ENCODE data around the gene PBX2.
"Not testable (repeated sequence)": the region's sequence is repeated elsewhere in the genome, so short reads cannot be mapped to it uniquely, and the experiment has no call there.

PBX2 gene

GRCh38 chr6:32200711-32201475 is 10.9 kb upstream of the PBX2 start:
- no peak for DNase-seq

DNA sequence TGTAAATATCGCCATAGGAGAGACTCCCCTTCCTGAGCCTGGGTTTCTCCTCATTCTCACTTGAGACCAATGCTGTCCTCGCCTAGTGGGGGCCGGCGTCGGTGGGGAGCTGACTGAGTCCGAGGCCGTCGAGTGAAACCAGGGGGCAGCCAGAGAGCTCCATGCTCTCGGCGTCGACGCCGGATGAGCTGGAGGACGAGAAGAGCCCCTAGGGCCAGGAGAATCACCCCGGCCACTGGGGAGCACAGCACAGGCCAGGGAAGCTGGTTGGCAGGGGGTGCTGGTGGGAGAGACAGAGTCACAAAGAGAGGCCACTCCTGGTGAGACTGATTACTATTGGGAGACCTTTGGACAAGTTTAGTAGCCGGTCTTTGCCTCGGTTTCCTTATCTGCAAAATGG is 8.9 kb upstream of the PBX2 start:
- no peak for DNase-seq

DNA sequence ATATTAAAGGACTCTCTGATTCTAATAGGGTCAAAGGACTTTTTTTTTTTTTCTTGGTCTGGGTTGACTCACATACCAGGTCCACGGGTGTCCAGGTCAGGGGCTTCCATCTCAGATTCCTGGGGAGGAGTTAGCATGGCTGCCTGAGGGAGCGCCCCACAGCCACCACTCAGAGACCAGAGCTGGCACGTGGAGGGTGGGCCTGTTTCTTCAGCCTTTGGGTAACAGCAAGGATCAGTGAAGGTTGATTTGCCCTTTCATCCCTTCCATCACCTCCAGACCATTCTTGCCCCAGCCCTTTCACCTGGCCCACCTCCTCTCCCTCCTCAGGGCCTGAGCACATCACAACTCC is 8.3 kb upstream of the PBX2 start:
- DNase-seq = no peak

GRCh38 chr6:32196682-32197616 is 6.9 kb upstream of the PBX2 start:
- no peak for DNase-seq

GRCh38 chr6:32195902-32196681 is 6.1 kb upstream of the PBX2 start:
- peak; percentile 76 for DNase-seq

DNA sequence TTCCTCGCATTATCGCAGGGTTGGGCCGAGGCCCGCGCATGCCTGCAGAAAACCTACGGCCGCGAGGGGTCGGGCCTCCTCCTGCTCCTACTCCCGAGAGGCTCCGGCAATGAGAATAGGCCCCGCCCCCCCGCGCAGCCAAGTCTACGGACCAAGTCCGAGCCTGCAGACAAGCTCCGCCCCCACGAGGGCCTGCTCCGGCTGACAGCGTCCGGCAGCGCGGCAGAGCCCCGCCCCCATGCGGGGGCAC is 5.6 kb upstream of the PBX2 start:
- DNase-seq = peak; percentile 100

DNA sequence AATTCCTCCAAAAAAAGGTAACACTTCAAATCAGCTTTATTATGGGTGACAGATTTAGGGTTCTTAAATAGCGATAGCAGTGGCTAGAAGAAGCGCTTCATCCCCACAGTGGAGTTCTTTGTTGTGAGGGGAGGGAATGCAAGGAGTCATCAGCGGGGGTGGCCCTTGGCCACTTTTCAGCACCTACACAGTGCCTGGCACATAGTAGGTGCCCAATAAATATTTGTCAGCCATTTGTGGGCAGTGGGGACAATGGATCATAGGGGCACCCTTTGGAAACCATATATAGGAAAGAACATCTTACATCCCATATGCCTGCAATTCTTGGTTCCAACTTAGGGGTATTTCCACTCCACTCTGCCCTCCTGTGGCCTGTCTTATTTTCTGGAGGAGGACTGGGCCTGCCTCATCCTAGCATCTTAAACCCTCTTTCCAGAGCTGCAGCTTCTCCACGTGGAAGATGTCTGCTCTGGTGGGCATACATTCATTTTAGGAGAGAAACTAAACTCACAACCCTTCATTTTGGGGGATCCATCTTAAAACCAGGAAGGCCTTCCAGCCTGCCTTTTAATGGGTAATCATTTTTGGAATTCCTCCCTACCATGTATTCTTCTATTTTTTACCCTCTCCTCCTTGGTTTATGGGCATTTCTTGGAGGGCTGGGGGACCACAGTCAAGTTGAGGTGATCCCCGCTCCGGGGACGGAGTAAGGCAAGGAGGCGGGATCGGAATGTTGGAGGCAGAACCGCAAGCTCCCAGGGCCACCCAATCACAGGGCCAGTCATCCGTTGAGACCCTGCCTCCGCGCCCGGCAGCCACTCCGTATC is 5.0 kb upstream of the PBX2 start:
- DNase-seq = no peak

DNA sequence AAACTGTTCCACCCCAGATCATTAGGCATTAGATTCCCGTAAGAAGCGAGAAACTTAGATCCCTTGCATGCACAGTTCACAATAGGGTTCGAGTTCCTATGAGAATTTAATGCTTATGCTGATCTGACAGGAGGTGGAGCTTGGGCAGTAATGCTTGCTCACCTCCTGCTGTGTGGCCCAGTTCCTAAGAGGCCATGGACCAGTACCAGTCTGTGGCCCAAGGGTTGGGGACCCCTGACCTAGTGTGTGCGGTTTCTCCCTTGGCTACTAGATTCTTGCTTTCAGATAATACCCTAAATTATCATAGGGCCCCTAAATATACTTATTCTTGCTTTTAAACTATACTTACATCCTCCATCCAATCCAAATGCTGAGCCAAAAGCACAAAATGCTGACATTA is 4.4 kb upstream of the PBX2 start:
- no peak for DNase-seq

GRCh38 chr6:32193096-32193495 is 3.1 kb upstream of the PBX2 start:
- DNase-seq = not testable (repeated sequence)

DNA sequence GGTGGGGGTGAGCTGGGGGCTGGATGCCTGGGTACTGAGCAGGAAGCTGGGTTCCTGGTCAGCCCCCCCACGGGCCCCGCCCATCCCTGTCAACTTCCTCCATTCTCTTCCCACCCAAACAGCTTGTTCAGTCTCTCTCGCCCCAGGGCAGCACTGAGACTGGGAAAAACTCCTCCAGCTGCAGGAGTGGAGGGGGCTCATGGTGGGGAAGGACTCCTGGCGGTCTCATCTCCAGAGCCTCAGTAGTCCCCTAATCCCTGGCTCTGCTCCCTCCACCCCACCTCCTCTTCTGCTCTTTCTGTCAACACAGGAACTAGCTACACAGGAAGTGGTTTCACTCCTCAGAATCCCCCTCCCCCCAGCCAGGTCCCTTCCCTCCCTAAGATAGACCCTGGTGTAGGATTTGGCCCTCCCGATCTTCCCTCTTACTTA is 2.6 kb upstream of the PBX2 start, which contains the start of gene GPSM3:
Gene GPSM3 (minus strand): TSS at position 36 of the 432 bp plus-strand sequence. CDS start 130 bp downstream, outside the sequence.
- peak; percentile 37 for DNase-seq

GRCh38 chr6:32191696-32192607 is 1.9 kb upstream of the PBX2 start:
- DNase-seq = no peak

DNA sequence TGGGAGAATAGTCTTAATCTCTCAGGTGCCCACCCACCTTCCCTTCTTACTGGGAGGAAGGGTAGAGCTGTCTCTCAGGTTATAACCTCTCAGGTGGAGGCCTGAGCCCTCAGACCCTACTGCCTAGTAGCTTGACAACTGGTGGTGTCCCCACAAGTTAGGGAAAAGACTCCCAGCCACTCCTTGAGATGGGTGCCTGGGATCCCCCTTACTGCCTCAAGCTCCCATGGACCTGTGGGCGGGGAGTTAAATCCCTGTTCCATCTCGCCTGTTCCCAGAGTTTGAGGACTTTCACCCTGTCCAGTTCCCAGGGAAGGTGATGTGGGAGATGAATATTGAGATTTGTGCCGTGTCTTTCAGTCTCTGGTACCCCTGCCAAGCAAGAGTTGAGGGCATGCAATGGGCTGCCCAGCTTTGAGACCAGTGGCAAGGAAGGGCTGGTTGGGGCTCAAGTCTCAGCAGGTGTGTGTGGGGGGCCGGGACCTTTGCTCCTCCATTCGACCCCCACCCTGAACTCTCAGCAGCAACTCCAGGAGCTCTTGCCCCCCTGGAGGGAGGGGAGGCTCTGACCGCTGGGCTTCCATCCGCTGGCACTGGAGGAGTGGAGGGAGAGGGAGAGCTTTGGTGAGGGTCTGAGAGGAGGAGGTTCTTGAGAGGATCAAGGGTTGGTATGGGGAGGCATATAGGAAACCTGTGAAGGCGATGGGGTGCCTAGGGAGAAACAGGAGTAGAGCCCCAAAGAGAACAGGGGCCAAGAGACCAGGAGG is 1.1 kb upstream of the PBX2 start:
- DNase-seq = no peak

DNA sequence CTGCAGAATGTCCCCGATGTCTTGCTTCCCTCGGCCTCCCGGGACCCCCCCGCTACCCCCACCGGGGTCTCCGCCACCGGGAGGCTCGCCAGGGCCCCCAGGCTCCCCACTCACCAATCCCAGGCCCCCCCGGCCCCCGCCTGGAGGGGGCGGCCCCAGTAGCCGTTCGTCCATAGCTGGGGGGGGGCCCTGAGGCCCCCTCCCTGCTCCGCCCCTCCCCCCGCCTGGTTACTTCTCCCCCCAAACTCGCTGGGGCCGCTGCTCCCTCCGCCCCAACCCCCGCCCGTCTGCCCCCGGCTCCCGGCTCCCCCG is 304 bp downstream of the PBX2 start:
- DNase-seq = no peak

DNA sequence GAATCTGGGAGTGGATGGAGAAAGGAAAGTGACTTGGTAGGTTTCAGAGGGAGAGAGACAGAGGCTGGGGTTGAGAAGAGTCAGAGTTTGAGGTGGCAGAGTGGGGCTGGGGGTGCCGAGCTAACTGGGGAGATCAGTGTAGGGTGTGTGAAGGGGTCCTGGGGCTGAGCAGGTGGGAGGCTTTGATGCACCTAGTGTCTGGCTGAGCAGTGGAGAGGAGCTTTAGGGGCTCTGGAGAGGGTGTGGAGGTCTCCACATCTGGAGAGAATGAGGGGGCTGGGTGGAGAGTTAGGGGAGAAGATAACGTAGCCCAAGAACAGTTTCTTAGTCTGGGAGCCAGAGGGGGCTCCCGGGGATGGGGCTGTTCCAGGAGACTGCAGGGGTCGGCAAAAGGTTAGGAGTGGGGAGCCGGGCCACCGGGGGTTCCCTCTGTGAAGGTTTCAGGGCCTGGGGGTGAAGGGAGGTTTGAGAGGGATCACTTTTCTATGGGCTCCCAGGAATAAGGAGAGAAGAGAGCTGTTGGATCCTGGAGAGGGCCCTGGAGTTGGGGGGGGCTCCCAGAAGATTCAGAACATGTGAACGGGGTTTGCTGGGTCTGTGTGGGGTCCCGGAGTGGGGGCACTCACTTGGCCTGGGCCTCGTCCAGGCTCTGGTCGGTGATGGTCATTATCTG is 797 bp downstream of the PBX2 start:
- DNase-seq = no peak

- DNase-seq = no peak
These were observed 1.5 kb downstream of the PBX2 start for GRCh38 chr6:32188381-32189068.

DNA sequence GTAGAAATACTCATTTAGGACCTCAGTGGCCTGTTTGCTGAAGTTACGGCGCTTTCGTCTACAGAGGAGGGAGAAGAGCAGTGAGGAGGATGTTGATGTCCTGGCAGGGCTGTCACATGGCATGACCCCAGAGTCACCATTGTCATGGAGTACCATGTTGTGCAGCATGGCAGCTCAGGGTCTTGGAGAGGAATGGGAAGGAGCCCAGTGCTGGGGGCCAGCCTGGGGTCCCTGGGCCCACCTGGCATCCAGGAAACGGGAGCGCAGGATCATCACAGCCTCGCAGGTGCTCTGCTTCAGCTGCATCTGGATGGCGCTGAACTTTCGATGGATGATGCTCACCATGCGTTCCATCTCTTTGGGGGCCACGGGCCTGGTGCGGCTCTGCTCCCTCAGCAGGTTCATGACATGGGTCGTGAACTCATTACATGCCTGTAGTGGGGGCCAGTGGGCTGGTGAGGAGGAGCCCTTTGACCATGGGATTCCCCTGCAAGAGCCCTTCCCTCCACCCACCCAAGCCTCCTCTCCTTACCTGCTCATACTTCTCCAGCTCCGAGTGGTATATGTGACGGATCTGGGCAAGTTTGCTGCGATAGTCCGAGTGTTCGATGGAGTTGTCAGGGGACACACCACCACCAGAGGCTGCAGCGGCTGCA is 2.1 kb downstream of the PBX2 start:
- not testable (repeated sequence) for DNase-seq

GRCh38 chr6:32187009-32187709 is 2.8 kb downstream of the PBX2 start:
- DNase-seq = no peak

DNA sequence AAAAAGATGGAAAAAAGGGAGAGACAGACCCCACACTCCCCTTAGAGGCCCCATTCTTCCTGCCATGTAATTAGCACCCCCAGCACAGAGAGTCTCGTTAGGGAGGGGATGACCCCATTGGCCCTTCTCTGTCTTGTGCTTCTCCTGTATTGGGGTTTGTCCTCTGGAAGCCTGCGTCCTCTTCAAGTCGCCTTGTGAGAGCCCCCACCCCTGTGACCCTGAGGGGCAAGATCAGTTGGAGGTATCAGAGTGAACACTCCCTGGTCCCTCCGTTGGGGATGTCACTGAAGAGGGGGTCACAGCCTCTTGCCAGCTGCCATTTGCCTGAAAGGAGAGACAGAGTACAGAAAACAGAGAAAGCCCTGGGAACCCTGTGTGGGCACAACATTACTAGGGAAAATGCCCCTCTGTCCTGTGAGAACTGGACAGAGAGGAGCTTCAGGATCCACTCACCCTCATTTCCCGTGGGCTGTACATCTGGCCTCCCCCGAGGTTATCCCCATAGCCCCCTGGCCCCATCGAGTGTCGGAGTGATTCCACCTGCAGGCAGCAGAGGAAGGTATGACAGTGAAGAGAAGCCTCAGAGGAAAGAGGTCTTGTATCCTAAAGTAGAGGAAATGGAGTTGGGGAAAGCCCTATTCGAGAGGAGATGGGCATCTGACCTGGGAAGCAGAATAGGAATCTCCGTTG is 3.7 kb downstream of the PBX2 start:
- DNase-seq = not testable (repeated sequence)

Data from DMS153 (cell line).